Measurements from ENCODE around the gene KCNT1. TPM values are rescaled to one million over a fixed set of nuclear protein-coding genes. Genes with fewer than 3 reads are reported as not detected.

Gene KCNT1
- total RNA-seq, 1 experiment from 2014 or later: not detected

- H3K27me3 ChIP-seq: no peaks in the 10 kb centered on the region
- DNase-seq: no peak
- H3K9me3 ChIP-seq: peaks cover 4% of the 10 kb centered on the region; the same call in 1 of the 2 replicates
- no peaks in the 10 kb centered on the region for H3K36me3 ChIP-seq
- H3K4me3 ChIP-seq: no peak overlapping the region
Observed at GRCh38 chr9:135761150-135761844, 59.3 kb downstream of the KCNT1 start.

GRCh38 chr9:135761845-135762168 is 59.8 kb downstream of the KCNT1 start:
- no peak for DNase-seq
- H3K9me3 ChIP-seq: peaks cover 5% of the 10 kb centered on the region; the same call in 1 of the 2 replicates
- H3K36me3 ChIP-seq: no peaks in the 10 kb centered on the region
- H3K4me3 ChIP-seq: no peak overlapping the region
- no peaks in the 10 kb centered on the region for H3K27me3 ChIP-seq

GRCh38 chr9:135762921-135763320 is 60.9 kb downstream of the KCNT1 start:
- Histone ChIP-seq H3K36me3 (no peaks in the 10 kb centered on the region), H3K27me3 (no peaks in the 10 kb centered on the region), H3K4me3 (no peak overlapping the region), H3K9me3 (peaks cover 5% of the 10 kb centered on the region; the same call in 1 of the 2 replicates)
- DNase-seq: no peak

- no peak for DNase-seq
- H3K4me3 ChIP-seq: no peak overlapping the region
- no peaks in the 10 kb centered on the region for H3K36me3 ChIP-seq
- no peaks in the 10 kb centered on the region for H3K27me3 ChIP-seq
- peaks cover 5% of the 10 kb centered on the region; the same call in 1 of the 2 replicates for H3K9me3 ChIP-seq
Observed at GRCh38 chr9:135763716-135764446, 61.9 kb downstream of the KCNT1 start.

- H3K9me3 ChIP-seq: peaks cover 5% of the 10 kb centered on the region; the same call in 1 of the 2 replicates
- no peak overlapping the region for H3K4me3 ChIP-seq
- no peaks in the 10 kb centered on the region for H3K27me3 ChIP-seq
- DNase-seq: no peak
- no peaks in the 10 kb centered on the region for H3K36me3 ChIP-seq
Observed at GRCh38 chr9:135764731-135765130, 62.7 kb downstream of the KCNT1 start.

GRCh38 chr9:135765416-135765815 is 63.4 kb downstream of the KCNT1 start:
- Histone ChIP-seq H3K9me3 (peaks cover 5% of the 10 kb centered on the region; the same call in 1 of the 2 replicates), H3K4me3 (no peak overlapping the region), H3K27me3 (no peaks in the 10 kb centered on the region), H3K36me3 (no peaks in the 10 kb centered on the region)
- no peak for DNase-seq

GRCh38 chr9:135766251-135766650 is 64.3 kb downstream of the KCNT1 start:
- H3K36me3 ChIP-seq: no peaks in the 10 kb centered on the region
- no peak for DNase-seq
- H3K27me3 ChIP-seq: no peaks in the 10 kb centered on the region
- peaks cover 5% of the 10 kb centered on the region; the same call in 1 of the 2 replicates for H3K9me3 ChIP-seq
- no peak overlapping the region for H3K4me3 ChIP-seq

- Histone ChIP-seq H3K27me3 (no peaks in the 10 kb centered on the region), H3K36me3 (no peaks in the 10 kb centered on the region), H3K4me3 (no peak overlapping the region), H3K9me3 (peaks cover 5% of the 10 kb centered on the region; the same call in 1 of the 2 replicates)
- no peak for DNase-seq
Observed at GRCh38 chr9:135766707-135767106, 64.7 kb downstream of the KCNT1 start.

- H3K4me3 ChIP-seq: no peak overlapping the region
- no peak for DNase-seq
- H3K36me3 ChIP-seq: no peaks in the 10 kb centered on the region
- H3K27me3 ChIP-seq: no peaks in the 10 kb centered on the region
- H3K9me3 ChIP-seq: peaks cover 5% of the 10 kb centered on the region; the same call in 1 of the 2 replicates
Observed at GRCh38 chr9:135768516-135769218, 66.7 kb downstream of the KCNT1 start.

GRCh38 chr9:135769489-135770202 is 67.7 kb downstream of the KCNT1 start:
- no peaks in the 10 kb centered on the region for H3K36me3 ChIP-seq
- no peak for DNase-seq

GRCh38 chr9:135770203-135770535 is 68.2 kb downstream of the KCNT1 start:
- H3K4me3 ChIP-seq: no peak overlapping the region

More at GRCh38 chr9:135769489-135770202, 67.7 kb downstream of the KCNT1 start:
- H3K27me3 ChIP-seq: no peaks in the 10 kb centered on the region
- H3K4me3 ChIP-seq: no peak overlapping the region
- H3K9me3 ChIP-seq: peaks cover 5% of the 10 kb centered on the region; the same call in 1 of the 2 replicates

GRCh38 chr9:135770771-135771170 is 68.8 kb downstream of the KCNT1 start:
- peaks cover 5% of the 10 kb centered on the region; the same call in 1 of the 2 replicates for H3K9me3 ChIP-seq

More at GRCh38 chr9:135770203-135770535, 68.2 kb downstream of the KCNT1 start:
- Histone ChIP-seq H3K27me3 (no peaks in the 10 kb centered on the region), H3K36me3 (no peaks in the 10 kb centered on the region), H3K9me3 (peaks cover 5% of the 10 kb centered on the region; the same call in 1 of the 2 replicates)
- DNase-seq: no peak

GRCh38 chr9:135771401-135772051 is 69.5 kb downstream of the KCNT1 start:
- DNase-seq: no peak
- Histone ChIP-seq H3K36me3 (no peaks in the 10 kb centered on the region), H3K4me3 (no peak overlapping the region), H3K27me3 (no peaks in the 10 kb centered on the region), H3K9me3 (no peaks in the 10 kb centered on the region)

More at GRCh38 chr9:135770771-135771170, 68.8 kb downstream of the KCNT1 start:
- Histone ChIP-seq H3K36me3 (no peaks in the 10 kb centered on the region), H3K4me3 (no peak overlapping the region), H3K27me3 (no peaks in the 10 kb centered on the region)
- no peak for DNase-seq

- Histone ChIP-seq H3K4me3 (no peak overlapping the region), H3K36me3 (no peaks in the 10 kb centered on the region), H3K27me3 (no peaks in the 10 kb centered on the region), H3K9me3 (no peaks in the 10 kb centered on the region)
- DNase-seq: no peak
Observed at GRCh38 chr9:135772056-135772646, 70.2 kb downstream of the KCNT1 start.

- Histone ChIP-seq H3K9me3 (no peaks in the 10 kb centered on the region), H3K27me3 (no peaks in the 10 kb centered on the region), H3K4me3 (no peak overlapping the region), H3K36me3 (no peaks in the 10 kb centered on the region)
- DNase-seq: no peak
Observed at GRCh38 chr9:135772702-135773493, 70.9 kb downstream of the KCNT1 start.

Measured in MG63 (cell line).